Tibial artery (tissue), 4 donors: ENCODE results near the gene CDH4.

Experiments
- DNase-seq, 2 donors: peaks; one replicate each; pipeline ENCODE4 v3.0.0-alpha.2; 2019
- H3K27ac ChIP-seq, 2 donors: fragments of 200-600 bp; sonication (generic) in 1 of 2; 1 replicate in 1 of 2; 2 replicates in 1 of 2; pipeline ENCODE4 v1.5.1; 2018 to 2019; ENCODE audit warnings: mild to moderate bottlenecking in 1 of 2
- H3K27me3 ChIP-seq, 2 donors: fragments of 200-600 bp; sonication (generic) in 1 of 2; one replicate each; pipeline versions ENCODE4 v1.5.1 to v1.6.0; 2016 to 2019
- H3K36me3 ChIP-seq, 3 donors: fragments of 200-600 bp; sonication (generic) in 2 of 3; one replicate each; pipeline ENCODE4 v1.5.1; 2016 to 2019; ENCODE audit warnings: mild to moderate bottlenecking in 2 of 3
- H3K4me1 ChIP-seq, 4 donors: fragments of 200-600 bp; sonication (generic) in 2 of 4; 1 replicate in 3 of 4; 2 replicates in 1 of 4; pipeline ENCODE4 v1.5.1; 2016 to 2019
- H3K4me3 ChIP-seq, 2 donors: fragments of 200-600 bp; sonication (generic) in 1 of 2; 1 replicate in 1 of 2; 2 replicates in 1 of 2; pipeline ENCODE4 v1.5.1; 2018 to 2019; ENCODE audit warnings: mild to moderate bottlenecking in 2 of 2
- H3K9me3 ChIP-seq, 3 donors: fragments of 200-600 bp; sonication (generic) in 1 of 3; one replicate each; pipeline ENCODE4 v1.5.1; 2016 to 2019
- CTCF ChIP-seq, 2 experiments: fragments of 200-600 bp in 1 of 2; fragments of 450-650 bp in 1 of 2; IDR thresholded peaks; one replicate each; pipeline ENCODE4 v1.5.1; 2017 to 2019; ENCODE audit warnings: antibody characterized with exemption in 2 of 2, mild to moderate bottlenecking in 1 of 2, moderate library complexity in 1 of 2
- intact Hi-C: fragments of 100-400 bp; cut with DNase I; formaldehyde crosslinking; loops from one replicate; pipeline ENCODE4 v1.15.0; 2023; ENCODE audit warnings: low total_unique reads

Gene CDH4

DNA sequence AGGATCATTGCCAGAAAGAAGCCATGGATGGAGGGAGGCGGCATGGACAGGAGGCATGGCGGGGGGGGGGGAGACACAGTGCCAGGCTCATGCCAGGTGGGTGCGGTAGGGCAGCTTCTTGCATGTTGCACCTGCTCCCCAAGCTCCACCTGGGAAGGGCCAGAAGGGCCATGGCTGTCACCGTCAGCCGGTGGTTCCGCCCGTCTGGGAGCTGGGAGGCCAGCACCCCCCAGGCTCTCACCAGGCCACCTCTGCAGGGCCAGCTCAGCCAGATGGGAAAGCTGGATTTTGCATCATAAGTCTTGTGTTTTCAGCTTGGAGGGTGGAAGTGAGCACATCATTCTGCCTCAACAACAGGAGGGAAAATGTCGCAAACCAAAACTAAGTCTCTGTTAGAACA lies 409.0 kb downstream of the CDH4 start:
- intact Hi-C loops: no loop called here
- no peaks in the 10 kb centered on the region for H3K4me1 ChIP-seq
- DNase-seq: no peak

GRCh38 chr20:61661583-61661982 lies 409.5 kb downstream of the CDH4 start:
- Histone ChIP-seq H3K36me3 (no peaks in the 10 kb centered on the region), H3K27me3 (peaks cover 0 to 23% of the 10 kb centered on the region in 2 donors), H3K4me1 (no peaks in the 10 kb centered on the region), H3K27ac (no peak overlapping the region), H3K9me3 (no peaks in the 10 kb centered on the region), H3K4me3 (no peak overlapping the region)
- no peak for DNase-seq
- intact Hi-C loops: no loop called here
- TF ChIP-seq CTCF (IDR thresholded peaks at IDR 0.05): no peak

More for the DNA sequence above, 409.0 kb downstream of the CDH4 start:
- Histone ChIP-seq H3K36me3 (no peaks in the 10 kb centered on the region), H3K27ac (no peak overlapping the region), H3K27me3 (peaks cover 0 to 25% of the 10 kb centered on the region in 2 donors), H3K9me3 (no peaks in the 10 kb centered on the region), H3K4me3 (no peak overlapping the region)
- no peak for TF ChIP-seq CTCF (IDR thresholded peaks at IDR 0.05)

- Histone ChIP-seq H3K27me3 (peaks cover 0 to 25% of the 10 kb centered on the region in 2 donors), H3K36me3 (no peaks in the 10 kb centered on the region), H3K9me3 (no peaks in the 10 kb centered on the region), H3K4me3 (no peak overlapping the region), H3K27ac (no peak overlapping the region), H3K4me1 (no peaks in the 10 kb centered on the region)
- intact Hi-C loops: no loop called here
- DNase-seq: no peak
- TF ChIP-seq CTCF (IDR thresholded peaks at IDR 0.05): no peak
These were observed 410.3 kb downstream of the CDH4 start for GRCh38 chr20:61662226-61662967.

GRCh38 chr20:61662968-61663331 lies 410.9 kb downstream of the CDH4 start:
- peaks cover 0 to 26% of the 10 kb centered on the region in 2 donors for H3K27me3 ChIP-seq
- intact Hi-C loops: no loop called here

DNA sequence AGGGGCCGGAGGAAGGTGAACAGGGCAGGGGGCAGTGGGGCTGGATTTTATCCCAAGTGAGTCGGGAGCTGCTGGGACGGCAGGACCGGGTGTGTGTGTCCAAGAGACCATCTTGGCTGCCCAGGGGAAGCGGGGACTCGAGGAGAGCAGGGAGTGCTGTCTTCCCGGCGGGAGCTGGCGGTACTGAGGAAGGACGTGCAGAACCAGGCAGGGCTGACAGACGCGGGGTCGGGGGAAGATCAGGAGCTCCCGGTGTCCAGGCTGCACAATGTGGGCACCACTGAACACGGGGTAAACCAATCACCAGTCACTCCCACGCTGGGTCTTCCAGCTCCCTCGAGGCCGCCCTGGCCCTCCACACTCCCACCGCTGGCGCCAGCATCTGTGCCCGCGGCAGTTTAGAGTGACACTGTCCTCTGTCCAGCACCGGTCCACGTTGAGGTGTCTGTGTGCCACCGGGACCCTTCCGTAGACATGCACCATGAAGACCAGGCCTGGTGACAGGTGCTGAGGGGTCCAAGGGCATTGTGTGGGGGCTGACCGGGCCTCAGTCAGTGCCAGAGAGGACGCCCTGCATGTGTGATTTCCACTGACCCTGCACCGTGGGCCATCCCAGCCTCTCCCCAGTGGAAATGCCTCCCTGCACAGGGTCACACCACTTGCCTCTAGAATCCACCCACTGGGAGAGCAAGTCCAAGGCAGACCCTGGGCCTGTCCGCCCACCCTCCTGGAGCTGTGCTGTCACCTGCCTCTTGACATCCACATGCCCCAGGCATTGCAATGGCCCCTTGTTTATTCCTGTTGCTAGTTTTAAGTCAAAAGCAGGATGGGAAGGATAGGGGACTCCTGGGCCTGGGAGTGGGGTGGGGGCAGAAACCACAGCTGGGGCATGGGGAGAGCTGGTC lies 411.7 kb downstream of the CDH4 start:
- DNase-seq: no peak
- intact Hi-C loops: no loop called here
- no peaks in the 10 kb centered on the region for H3K36me3 ChIP-seq
- no peaks in the 10 kb centered on the region for H3K4me1 ChIP-seq
- no peaks in the 10 kb centered on the region for H3K9me3 ChIP-seq
- H3K27ac ChIP-seq: no peak overlapping the region
- no peak overlapping the region for H3K4me3 ChIP-seq
- peaks cover 0 to 21% of the 10 kb centered on the region in 2 donors for H3K27me3 ChIP-seq
- TF ChIP-seq CTCF (IDR thresholded peaks at IDR 0.05): no peak

More at GRCh38 chr20:61662968-61663331, 410.9 kb downstream of the CDH4 start:
- no peak overlapping the region for H3K4me3 ChIP-seq
- H3K4me1 ChIP-seq: no peaks in the 10 kb centered on the region
- TF ChIP-seq CTCF (IDR thresholded peaks at IDR 0.05): no peak
- H3K9me3 ChIP-seq: no peaks in the 10 kb centered on the region
- no peak for DNase-seq
- H3K36me3 ChIP-seq: no peaks in the 10 kb centered on the region
- H3K27ac ChIP-seq: no peak overlapping the region
